Ascending aorta (tissue), 2 donors: ENCODE results near the gene SYNPO2. TPM values are rescaled to one million over a fixed set of nuclear protein-coding genes. Genes with fewer than 3 reads are reported as not detected.
A peak's percentile ranks its signal among the peaks of the same experiment; 100 is the strongest.

ENCODE experiments used
- DNase-seq, 2 donors: peaks; one replicate each; pipeline ENCODE4 v3.0.0-alpha.2; 2019; ENCODE audit warnings: low spot score in 2 of 2
- H3K27ac ChIP-seq, 2 donors: fragments of 200-600 bp; sonication (generic); one replicate each; pipeline ENCODE4 v1.5.1; 2016 to 2017; ENCODE audit warnings: mild to moderate bottlenecking in 1 of 2
- H3K27me3 ChIP-seq: fragments of 200-600 bp; sonication (generic); one replicate; pipeline ENCODE4 v1.5.1; 2017
- H3K36me3 ChIP-seq, 2 donors: fragments of 200-600 bp; sonication (generic); one replicate each; pipeline ENCODE4 v1.5.1; 2016
- H3K4me1 ChIP-seq, 2 donors: fragments of 200-600 bp; sonication (generic); one replicate each; pipeline ENCODE4 v1.5.1; 2016 to 2017; ENCODE audit warnings: mild to moderate bottlenecking in 1 of 2
- H3K4me3 ChIP-seq, 2 donors: fragments of 200-600 bp; sonication (generic); one replicate each; pipeline ENCODE4 v1.5.1; 2016 to 2017; ENCODE audit warnings: mild to moderate bottlenecking in 1 of 2
- H3K9me3 ChIP-seq, 2 donors: fragments of 200-600 bp; sonication (generic); one replicate each; pipeline ENCODE4 v1.5.1; 2016
- CTCF ChIP-seq, 3 experiments: fragments of 200-600 bp in 2 of 3; fragments of 450-650 bp in 1 of 3; sonication (generic) in 2 of 3; IDR thresholded peaks; one replicate each; pipeline ENCODE4 v1.5.1; 2016 to 2019; ENCODE audit warnings: antibody characterized with exemption in 3 of 3, mild to moderate bottlenecking in 1 of 3, moderate library complexity in 1 of 3
- intact Hi-C: fragments of 100-400 bp; cut with DNase I; formaldehyde crosslinking; loops from one replicate; pipeline ENCODE4 v1.15.1; 2023
- total RNA-seq: library from RNA; depleted of rRNA; stranded (reverse); fragments of >200 nt; gene quantifications from one replicate; pipeline ENCODE4 v1.1.0, GENCODE V29; 2016

Gene SYNPO2
- total RNA-seq, 1 donor from 2014 or later, result 178 TPM

DNA sequence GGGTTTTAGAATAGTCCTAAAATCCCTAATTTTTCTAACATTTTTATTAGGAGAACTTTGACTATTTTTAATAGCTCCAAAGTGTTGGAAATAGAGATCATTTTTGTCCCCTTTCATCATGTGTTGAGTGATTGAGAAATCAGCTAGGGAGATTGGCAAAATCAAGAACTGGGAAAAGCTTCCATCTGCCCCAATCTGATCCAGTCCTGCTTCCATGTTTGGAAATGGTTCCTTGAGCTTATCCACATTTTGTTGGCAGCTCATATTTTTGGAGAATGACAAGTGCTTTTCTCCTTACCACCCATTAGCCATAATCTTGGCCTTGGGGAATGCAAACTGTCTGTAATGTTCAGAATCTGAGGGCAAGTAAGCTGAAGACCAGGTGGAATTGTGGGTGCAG, 73.9 kb downstream of the SYNPO2 start:
- DNase-seq, result no peak
- H3K4me1 ChIP-seq, result peaks cover 16 to 54% of the 10 kb centered on the region in 2 donors
- H3K4me3 ChIP-seq, result no peak overlapping the region
- no peaks in the 10 kb centered on the region for H3K36me3 ChIP-seq
- H3K27ac ChIP-seq, result peak overlapping the region; percentile 76 to 79
- no peaks in the 10 kb centered on the region for H3K9me3 ChIP-seq
- intact Hi-C loops, result no loop called here
- TF ChIP-seq CTCF (IDR thresholded peaks at IDR 0.05), result no peak
- H3K27me3 ChIP-seq, result no peaks in the 10 kb centered on the region

- Histone ChIP-seq H3K4me3 (no peak overlapping the region), H3K27me3 (no peaks in the 10 kb centered on the region), H3K9me3 (no peaks in the 10 kb centered on the region), H3K36me3 (no peaks in the 10 kb centered on the region), H3K27ac (peak overlapping the region; percentile 76 to 84), H3K4me1 (peaks cover 22 to 59% of the 10 kb centered on the region in 2 donors)
- no peak for DNase-seq
- no peak for TF ChIP-seq CTCF (IDR thresholded peaks at IDR 0.05)
- intact Hi-C loops, result no loop called here
Measured at GRCh38 chr4:118964891-118965411, 76.3 kb downstream of the SYNPO2 start.

- TF ChIP-seq CTCF (IDR thresholded peaks at IDR 0.05), result no peak
- no peak for DNase-seq
- Histone ChIP-seq H3K4me1 (peaks cover 22 to 61% of the 10 kb centered on the region in 2 donors), H3K36me3 (no peaks in the 10 kb centered on the region), H3K27me3 (no peaks in the 10 kb centered on the region), H3K27ac (peak overlapping the region; percentile 76 to 84), H3K9me3 (no peaks in the 10 kb centered on the region), H3K4me3 (no peak overlapping the region)
- intact Hi-C loops, result no loop called here
Measured at GRCh38 chr4:118967393-118967792, 78.7 kb downstream of the SYNPO2 start.

DNA sequence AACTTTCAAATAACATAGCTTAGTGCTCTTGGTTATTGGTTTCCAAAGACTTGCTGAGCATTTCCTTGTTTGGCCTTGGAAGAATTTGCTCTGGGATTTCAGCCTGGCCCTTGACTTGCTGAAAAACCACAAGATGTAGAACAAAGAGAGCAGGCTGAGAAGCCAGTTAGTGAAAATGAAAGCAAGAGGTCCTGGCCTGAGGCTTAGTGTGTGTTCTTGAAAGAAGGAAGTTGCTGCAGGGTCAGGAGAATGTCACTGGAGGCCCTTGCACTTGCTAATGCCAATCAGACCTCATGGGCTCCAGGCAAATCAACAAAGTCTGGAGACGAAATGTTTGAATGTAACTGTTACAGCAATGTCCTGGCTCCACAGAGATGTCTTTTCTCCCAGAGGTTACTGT, 79.4 kb downstream of the SYNPO2 start:
- Histone ChIP-seq H3K36me3 (no peaks in the 10 kb centered on the region), H3K4me1 (peaks cover 17 to 61% of the 10 kb centered on the region in 2 donors), H3K9me3 (no peaks in the 10 kb centered on the region), H3K4me3 (peak overlapping the region in 1 of 2 donors; percentile 24), H3K27ac (peak overlapping the region; percentile 76 to 84), H3K27me3 (no peaks in the 10 kb centered on the region)
- intact Hi-C loops, result loop anchor here (2.0 kb wide), 2 partner anchors 77 to 131 kb away; partner anchors contain the start of gene SEC24D
- TF ChIP-seq CTCF (IDR thresholded peaks at IDR 0.05), result no peak
- DNase-seq, result peak in 1 of 2 donors; percentile 81

- intact Hi-C loops, result loop anchor here (1.0 to 2.0 kb wide), 4 partner anchors 78 to 227 kb away; partner anchors contain the start of gene SEC24D
- Histone ChIP-seq H3K9me3 (no peaks in the 10 kb centered on the region), H3K4me3 (peak overlapping the region in 1 of 2 donors; percentile 20), H3K4me1 (peaks cover 16 to 64% of the 10 kb centered on the region in 2 donors), H3K36me3 (no peaks in the 10 kb centered on the region), H3K27me3 (no peaks in the 10 kb centered on the region), H3K27ac (peak overlapping the region; percentile 76 to 84)
- TF ChIP-seq CTCF (IDR thresholded peaks at IDR 0.05), result no peak
- no peak for DNase-seq
Measured at GRCh38 chr4:118968813-118969212, 80.2 kb downstream of the SYNPO2 start.
